Neural cell (in vitro differentiated cells): ENCODE measurements around the gene IL11. TPM values are rescaled to one million over a fixed set of nuclear protein-coding genes. Genes with fewer than 3 reads are reported as not detected.
A peak's percentile ranks its signal among the peaks of the same experiment; 100 is the strongest.

Experiments
- H2AFZ ChIP-seq: fragments of 200-600, 300-800 bp; sonication (generic), shearing (Covaris generic); 2 replicates; pipeline ENCODE4 v1.6.0; 2014; ENCODE audit warnings: low read depth, mild to moderate bottlenecking, antibody characterized with exemption, low read length, moderate library complexity
- H3F3A ChIP-seq: fragments of 200-600 bp; shearing (Covaris generic); 2 replicates; pipeline ENCODE4 v1.6.1; 2016; ENCODE audit warnings: mild to moderate bottlenecking, moderate library complexity, mixed read lengths, antibody characterized with exemption, low read length; ENCODE audit not compliant: insufficient read depth, poor library complexity, severe bottlenecking
- H3K27ac ChIP-seq: fragments of 200-600, 300-800 bp; sonication (generic), shearing (Covaris generic); 2 replicates; pipeline ENCODE4 v1.5.1; 2014; ENCODE audit warnings: mild to moderate bottlenecking, low read length, moderate library complexity
- H3K27me3 ChIP-seq: fragments of 300-800, 200-600 bp; sonication (generic), shearing (Covaris generic); 2 replicates; pipeline ENCODE4 v1.6.0; 2014; ENCODE audit warnings: mild to moderate bottlenecking, low read depth, low read length, moderate library complexity; ENCODE audit not compliant: insufficient read depth
- H3K36me3 ChIP-seq: fragments of 300-800, 200-600 bp; sonication (generic), shearing (Covaris generic); 2 replicates; pipeline ENCODE4 v1.5.1; 2014; ENCODE audit warnings: mild to moderate bottlenecking, antibody characterized with exemption, low read length, moderate library complexity; ENCODE audit not compliant: insufficient read depth
- H3K4me2 ChIP-seq: fragments of 300-800, 200-600 bp; sonication (generic), shearing (Covaris generic); 2 replicates; pipeline ENCODE4 v1.6.0; 2014; ENCODE audit warnings: mild to moderate bottlenecking, low read length
- H3K4me3 ChIP-seq: fragments of 300-800, 200-600 bp; sonication (generic), shearing (Covaris generic); 2 replicates; pipeline ENCODE4 v1.5.1; 2014; ENCODE audit warnings: mild to moderate bottlenecking, low read length, moderate library complexity
- H3K79me2 ChIP-seq: fragments of 200-600 bp; shearing (Covaris generic); replicated peaks from 2 replicates; pipeline ENCODE4 v1.6.0; 2014; ENCODE audit warnings: mild to moderate bottlenecking, low read length, moderate library complexity; ENCODE audit not compliant: insufficient read depth
- H3K9ac ChIP-seq: fragments of 300-800, 200-600 bp; sonication (generic), shearing (Covaris generic); 2 replicates; pipeline ENCODE4 v1.6.1; 2016; ENCODE audit warnings: mild to moderate bottlenecking, low read length, mixed read lengths
- H3K9me2 ChIP-seq: fragments of 200-600 bp; shearing (Covaris generic); 2 replicates; pipeline ENCODE4 v1.6.1; 2016; ENCODE audit warnings: mild to moderate bottlenecking, low read length, mixed read lengths; ENCODE audit not compliant: insufficient read depth
- H3K9me3 ChIP-seq: fragments of 200-600, 300-800 bp; sonication (generic), shearing (Covaris generic); 2 replicates; pipeline ENCODE4 v1.6.1; 2016; ENCODE audit warnings: mild to moderate bottlenecking, mixed run types, low read length, moderate library complexity, mixed read lengths
- H4K20me1 ChIP-seq: fragments of 200-600 bp; shearing (Covaris generic); 2 replicates; pipeline ENCODE4 v1.6.1; 2016; ENCODE audit warnings: mild to moderate bottlenecking, mixed run types; ENCODE audit not compliant: insufficient read depth
- CTCF ChIP-seq: fragments of 450-650 bp; IDR thresholded peaks from 2 replicates; pipeline ENCODE4 v1.5.1; 2014; ENCODE audit warnings: antibody characterized with exemption, mild to moderate bottlenecking, moderate library complexity; ENCODE audit not compliant: poor library complexity, severe bottlenecking
- EP300 ChIP-seq: fragments of 450-650 bp; conservative IDR thresholded peaks from 2 replicates; pipeline ENCODE4 v1.6.1; 2014; ENCODE audit warnings: antibody characterized with exemption, mild to moderate bottlenecking, moderate library complexity; ENCODE audit not compliant: poor library complexity, severe bottlenecking
- EZH2 ChIP-seq: fragments of 200-600, 300-800 bp; shearing (Covaris generic), sonication (generic); IDR thresholded peaks from 2 replicates; pipeline ENCODE4 v1.6.1; 2014; ENCODE audit warnings: antibody characterized with exemption, low read length, borderline replicate concordance, mild to moderate bottlenecking; ENCODE audit not compliant: insufficient read depth, poor library complexity, severe bottlenecking
- MXI1 ChIP-seq: fragments of 450-650 bp; conservative IDR thresholded peaks from 2 replicates; pipeline ENCODE4 v1.6.1; 2014; ENCODE audit warnings: antibody characterized with exemption, mild to moderate bottlenecking; ENCODE audit not compliant: poor library complexity, severe bottlenecking
- POLR2AphosphoS5 ChIP-seq: IDR thresholded peaks from 2 replicates; pipeline ENCODE4 v1.6.1; 2012
- RAD21 ChIP-seq: fragments of 450-650 bp; conservative IDR thresholded peaks from 2 replicates; pipeline ENCODE4 v1.6.1; 2014; ENCODE audit warnings: antibody characterized with exemption, mild to moderate bottlenecking, moderate library complexity
- REST ChIP-seq: IDR thresholded peaks from 2 replicates; pipeline ENCODE4 v1.6.1; 2012; ENCODE audit warnings: borderline replicate concordance
- SMC3 ChIP-seq: fragments of 450-650 bp; conservative IDR thresholded peaks from 2 replicates; pipeline ENCODE4 v1.6.1; 2014; ENCODE audit warnings: antibody characterized with exemption, mild to moderate bottlenecking, moderate library complexity; ENCODE audit not compliant: poor library complexity
- TAF1 ChIP-seq: IDR thresholded peaks from 2 replicates; pipeline ENCODE4 v1.6.1; 2012; ENCODE audit warnings: low read depth
- polyA plus RNA-seq: library from polyadenylated mRNA; depleted of rRNA; stranded (reverse); fragments of >200 nt; gene quantifications from 2 replicates; pipeline ENCODE4 v1.2.3, GENCODE V29; 2014

The IL11 gene
- polyA plus RNA-seq, 1 donor from 2014 or later, result 0.62 TPM

- peak overlapping the region; percentile 99 for H3K9ac ChIP-seq
- H3K27me3 ChIP-seq, result no peaks in the 10 kb centered on the region
- H3K4me2 ChIP-seq, result peak overlapping the region; percentile 100
- no peaks in the 10 kb centered on the region for H3K9me2 ChIP-seq
- peaks cover 10% of the 10 kb centered on the region for H3K79me2 ChIP-seq
- H2AFZ ChIP-seq, result no peak overlapping the region
- peaks cover 5% of the 10 kb centered on the region for H4K20me1 ChIP-seq
- H3F3A ChIP-seq, result no peaks in the 10 kb centered on the region
- peak overlapping the region; percentile 95 for H3K4me3 ChIP-seq
- peak overlapping the region; percentile 98 for H3K27ac ChIP-seq
- no peaks in the 10 kb centered on the region for H3K9me3 ChIP-seq
- TF ChIP-seq EP300 (no peak), RAD21 (peak; percentile 57), TAF1 (no peak), EZH2 (no peak), SMC3 (peak; percentile 42), CTCF (peak; percentile 63), REST (peak; percentile 45), POLR2AphosphoS5 (peak; percentile 36), MXI1 (no peak)
- H3K36me3 ChIP-seq, result no peaks in the 10 kb centered on the region
Measured at GRCh38 chr19:55340784-55341147, 29.5 kb downstream of the IL11 start.

DNA sequence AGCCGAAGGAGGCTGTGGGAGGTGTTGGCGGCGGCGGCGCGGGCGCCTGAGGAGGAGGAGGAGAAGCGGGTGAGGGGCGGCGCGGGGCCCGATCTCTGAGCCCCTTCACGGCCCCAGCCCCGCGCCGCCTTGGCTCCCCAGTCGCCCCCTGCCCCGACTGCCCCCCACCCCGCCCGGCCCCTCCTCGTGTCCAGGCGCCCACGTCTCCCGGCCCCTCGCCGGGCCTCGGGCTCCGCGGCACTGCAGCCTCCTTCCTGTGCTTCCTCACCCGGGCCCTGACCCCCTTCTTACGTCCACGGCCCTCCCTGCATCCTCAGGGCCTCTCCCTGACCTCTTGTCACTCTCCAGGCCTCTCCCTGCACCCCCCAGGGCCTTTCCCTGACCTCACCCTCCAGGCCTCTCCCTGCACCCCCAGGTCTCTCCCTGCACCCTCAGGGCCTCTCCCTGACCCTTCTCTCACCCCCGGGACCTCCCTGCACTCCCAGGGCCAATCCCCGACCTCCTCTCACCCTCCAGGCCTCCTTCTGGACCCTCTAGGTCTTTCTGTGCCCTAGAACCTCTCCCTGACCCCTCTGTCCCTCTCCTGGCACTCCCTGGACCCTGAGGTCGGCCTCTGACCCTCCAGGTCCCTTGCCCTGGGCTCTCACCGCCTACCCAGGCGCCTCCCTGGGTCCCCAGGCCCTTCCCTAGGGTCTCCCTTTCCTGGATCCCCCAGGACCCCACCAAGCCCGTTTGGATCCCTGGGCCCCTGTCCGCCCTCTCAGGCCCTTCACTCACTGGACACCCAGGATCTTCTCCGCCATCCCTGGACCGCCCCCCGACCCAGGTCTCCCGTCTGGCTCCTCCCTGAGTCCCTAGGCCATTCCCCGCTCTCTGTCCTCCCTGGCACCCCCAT lies 30.1 kb downstream of the IL11 start:
- no peak overlapping the region for H2AFZ ChIP-seq
- TF ChIP-seq TAF1, result peak; percentile 91
- TF ChIP-seq REST, result peak; percentile 48
- peak; percentile 99 for TF ChIP-seq POLR2AphosphoS5
- no peak for TF ChIP-seq EP300
- H3K9me3 ChIP-seq, result no peaks in the 10 kb centered on the region
- H3K9me2 ChIP-seq, result no peaks in the 10 kb centered on the region
- no peaks in the 10 kb centered on the region for H3F3A ChIP-seq
- peak overlapping the region; percentile 98 for H3K27ac ChIP-seq
- H3K4me2 ChIP-seq, result peak overlapping the region; percentile 100
- H4K20me1 ChIP-seq, result peaks cover 5% of the 10 kb centered on the region
- H3K9ac ChIP-seq, result peak overlapping the region; percentile 99
- no peaks in the 10 kb centered on the region for H3K36me3 ChIP-seq
- H3K27me3 ChIP-seq, result no peaks in the 10 kb centered on the region
- peak overlapping the region; percentile 95 for H3K4me3 ChIP-seq
- peaks cover 10% of the 10 kb centered on the region for H3K79me2 ChIP-seq
